IMR-90 (cell line): ENCODE data around the gene TXNL4A. TPM values are rescaled to one million over a fixed set of nuclear protein-coding genes. Genes with fewer than 3 reads are reported as not detected.
"Not testable (repeated sequence)": the region's sequence is repeated elsewhere in the genome, so short reads cannot be mapped to it uniquely, and the experiment has no call there.

ENCODE experiments used
- ATAC-seq: fragments of 200-7000 bp; cut with Tn5 transposase; 2 replicates; pipeline ENCODE4 v1.9.1; 2020; ENCODE audit warnings: low read depth, mild to moderate bottlenecking, moderate library complexity
- BruUV-seq: library from RNA; stranded (reverse); fragments of 400-500 nt; replicated peaks from 2 replicates; lab custom pipeline; 2021; lab: Mats Ljungman, UMichigan
- CTCF ChIA-PET: fragments of 300-600 bp; formaldehyde crosslinking; extraction: SDS; loops from one replicate; lab custom pipeline; 2021; ENCODE audit warnings: antibody characterized with exemption; lab: Yijun Ruan, JAX
- POLR2A ChIA-PET: fragments of 300-600 bp; sonication (Branson Sonifier 250); formaldehyde crosslinking; loops from one replicate; lab custom pipeline; 2022; ENCODE audit warnings: antibody characterized with exemption; ENCODE audit not compliant: unreplicated experiment; lab: Charles Lee
- DNase-seq: peaks from one replicate; pipeline ENCODE4 v3.0.0; 2013
- H2AFZ ChIP-seq: replicated peaks from 2 replicates; pipeline ENCODE3; 2013; ENCODE audit warnings: low read length, mild to moderate bottlenecking; ENCODE audit not compliant: poor library complexity
- H2AK5ac ChIP-seq: 2 replicates; pipeline ENCODE4 v1.6.1; 2013; ENCODE audit warnings: low read depth, low read length, inconsistent platforms
- H2AK9ac ChIP-seq: replicated peaks from 2 replicates; pipeline ENCODE3; 2013; ENCODE audit warnings: mild to moderate bottlenecking, low read depth, low read length, moderate library complexity; ENCODE audit not compliant: poor library complexity
- H2BK120ac ChIP-seq: 2 replicates; pipeline ENCODE4 v1.6.1; 2013; ENCODE audit warnings: low read depth, low read length, inconsistent platforms
- H2BK15ac ChIP-seq: 3 replicates; pipeline ENCODE4 v1.6.1; 2013; ENCODE audit warnings: low read depth, low read length, inconsistent platforms
- H2BK20ac ChIP-seq: 2 replicates; pipeline ENCODE4 v1.6.1; 2013; ENCODE audit warnings: low read depth, mild to moderate bottlenecking, inconsistent platforms, low read length, moderate library complexity
- H2BK5ac ChIP-seq: 2 replicates; pipeline ENCODE4 v1.6.1; 2013; ENCODE audit warnings: mild to moderate bottlenecking, low read depth, low read length, inconsistent platforms; ENCODE audit not compliant: poor library complexity, severe bottlenecking
- H3K14ac ChIP-seq: replicated peaks from 2 replicates; pipeline ENCODE4 v1.6.1; 2013; ENCODE audit warnings: low read depth, low read length, inconsistent platforms
- H3K18ac ChIP-seq: 2 replicates; pipeline ENCODE4 v1.6.1; 2013; ENCODE audit warnings: low read depth, low read length, control low read depth
- H3K23ac ChIP-seq: 2 replicates; pipeline ENCODE4 v1.6.1; 2013; ENCODE audit warnings: low read depth, low read length, inconsistent platforms
- H3K27ac ChIP-seq: 2 replicates; pipeline ENCODE4 v1.5.1; 2013; ENCODE audit warnings: mild to moderate bottlenecking, control low read depth, low read length; ENCODE audit not compliant: insufficient read depth
- H3K27me3 ChIP-seq: 2 replicates; pipeline ENCODE4 v1.6.1; 2013; ENCODE audit warnings: low read length; ENCODE audit not compliant: control insufficient read depth, insufficient read depth
- H3K36me3 ChIP-seq: 2 replicates; pipeline ENCODE4 v1.6.1; 2013; ENCODE audit warnings: low read length, mixed read lengths; ENCODE audit not compliant: control insufficient read depth, insufficient read depth
- H3K4ac ChIP-seq: 2 replicates; pipeline ENCODE4 v1.6.1; 2013; ENCODE audit warnings: low read depth, low read length, inconsistent platforms
- H3K4me1 ChIP-seq: 2 replicates; pipeline ENCODE4 v1.6.1; 2013; ENCODE audit warnings: low read length, mixed read lengths; ENCODE audit not compliant: control insufficient read depth, insufficient read depth
- H3K4me2 ChIP-seq: 2 replicates; pipeline ENCODE4 v1.6.1; 2013; ENCODE audit warnings: low read depth, mild to moderate bottlenecking, control low read depth, low read length, moderate library complexity
- H3K4me3 ChIP-seq: 2 replicates; pipeline ENCODE4 v1.5.1; 2013; ENCODE audit warnings: low read depth, mild to moderate bottlenecking, control low read depth, low read length, moderate library complexity; ENCODE audit not compliant: insufficient read depth
- H3K56ac ChIP-seq: 2 replicates; pipeline ENCODE4 v1.6.1; 2013; ENCODE audit warnings: low read length, inconsistent platforms; ENCODE audit not compliant: insufficient read depth; ENCODE audit errors: extremely low read depth
- H3K79me1 ChIP-seq, 2 experiments: 2 replicates each; pipeline ENCODE4 v1.6.1; 2013; ENCODE audit warnings: low read length in 2 of 2, inconsistent platforms in 1 of 2, low read depth in 1 of 2
- H3K9ac ChIP-seq: 2 replicates; pipeline ENCODE4 v1.6.1; 2013; ENCODE audit warnings: low read depth, low read length, control low read depth
- H3K9me1 ChIP-seq: 2 replicates; pipeline ENCODE4 v1.6.1; 2013; ENCODE audit warnings: low read length, inconsistent platforms; ENCODE audit not compliant: insufficient read depth
- H3K9me3 ChIP-seq: 2 replicates; pipeline ENCODE4 v1.6.1; 2013; ENCODE audit warnings: low read length; ENCODE audit not compliant: control insufficient read depth, insufficient read depth
- H4K20me1 ChIP-seq: 2 replicates; pipeline ENCODE4 v1.6.1; 2013; ENCODE audit warnings: low read length, inconsistent platforms; ENCODE audit not compliant: insufficient read depth
- H4K5ac ChIP-seq: 2 replicates; pipeline ENCODE4 v1.6.1; 2013; ENCODE audit warnings: mild to moderate bottlenecking, low read depth, low read length, control low read depth
- H4K8ac ChIP-seq, 2 experiments: 2 replicates each; pipeline ENCODE4 v1.6.1; 2013; ENCODE audit warnings: low read depth in 2 of 2, low read length in 2 of 2, control low read depth in 1 of 2, inconsistent platforms in 1 of 2
- H4K91ac ChIP-seq: 2 replicates; pipeline ENCODE4 v1.6.1; 2013; ENCODE audit warnings: low read depth, low read length, inconsistent platforms; ENCODE audit not compliant: insufficient read depth
- CEBPB ChIP-seq: IDR thresholded peaks from 2 replicates; pipeline ENCODE4 v1.6.1; 2012; ENCODE audit warnings: low read depth, low read length, improper control_type of control experiment
- dilution Hi-C: fragments of 300-500 bp; cut with HindIII; formaldehyde crosslinking; loops from one replicate; pipeline ENCODE4 v1.14.3; 2018; ENCODE audit warnings: low sequenced_read_pairs; ENCODE audit not compliant: unreplicated experiment
- in situ Hi-C: fragments of 300-500 bp; cut with MboI; formaldehyde crosslinking; loops from 3 replicates; pipeline ENCODE4 v1.14.3; 2019; ENCODE audit warnings: low sequenced_read_pairs, inconsistent platforms, mixed read lengths
- intact Hi-C: fragments of 100-400 bp; cut with micrococcal nuclease; formaldehyde crosslinking; loops from 2 replicates; pipeline ENCODE4 v1.10.0; 2022
- polyA plus RNA-seq, 3 experiments: library from polyadenylated mRNA; depleted of rRNA; stranded (reverse); fragments of >200 nt; gene quantifications; 2 replicates each; pipeline ENCODE4 v1.2.3, GENCODE V29; 2012; ENCODE audit warnings: low replicate concordance in 1 of 3
- total RNA-seq: library from RNA; depleted of rRNA; stranded (reverse); fragments of >200 nt; gene quantifications from 2 replicates; pipeline ENCODE4 v1.2.3, GENCODE V29; 2012
- TF ChIP-seq, protein P1 (sequence below): conservative IDR thresholded peaks from 2 replicates; pipeline ENCODE4 v1.5.1; 2012; ENCODE audit warnings: mild to moderate bottlenecking, low read depth, low read length, improper control_type of control experiment

Gene TXNL4A
- total and polyA plus RNA-seq, 2 of the 4 experiments (the other 2 are of a cell fraction): 38.7 to 103 TPM

GRCh38 chr18:80027719-80028118 lies 39.4 kb upstream of the TXNL4A start:
- H3K9ac ChIP-seq, H3K14ac ChIP-seq, H4K20me1 ChIP-seq, H2AK5ac ChIP-seq, in situ Hi-C loops, H3K79me1 ChIP-seq, H2BK120ac ChIP-seq, H3K18ac ChIP-seq, H4K5ac ChIP-seq, H2BK15ac ChIP-seq, POLR2A ChIA-PET, H3K36me3 ChIP-seq, H3K56ac ChIP-seq, H3K27ac ChIP-seq, intact Hi-C loops, H3K23ac ChIP-seq, dilution Hi-C loops, H3K4me2 ChIP-seq, H2BK20ac ChIP-seq, H3K9me1 ChIP-seq, H2AFZ ChIP-seq, H3K27me3 ChIP-seq, H2AK9ac ChIP-seq, BruUV-seq, H4K8ac ChIP-seq, H3K4me1 ChIP-seq, H4K91ac ChIP-seq, H3K4ac ChIP-seq, CTCF ChIA-PET, H3K4me3 ChIP-seq: not testable (repeated sequence)
- DNase-seq (peak; percentile 85), ATAC-seq (peak; percentile 96)
- peaks cover 26% of the 10 kb centered on the region for H3K9me3 ChIP-seq
- TF ChIP-seq, protein P1, sequence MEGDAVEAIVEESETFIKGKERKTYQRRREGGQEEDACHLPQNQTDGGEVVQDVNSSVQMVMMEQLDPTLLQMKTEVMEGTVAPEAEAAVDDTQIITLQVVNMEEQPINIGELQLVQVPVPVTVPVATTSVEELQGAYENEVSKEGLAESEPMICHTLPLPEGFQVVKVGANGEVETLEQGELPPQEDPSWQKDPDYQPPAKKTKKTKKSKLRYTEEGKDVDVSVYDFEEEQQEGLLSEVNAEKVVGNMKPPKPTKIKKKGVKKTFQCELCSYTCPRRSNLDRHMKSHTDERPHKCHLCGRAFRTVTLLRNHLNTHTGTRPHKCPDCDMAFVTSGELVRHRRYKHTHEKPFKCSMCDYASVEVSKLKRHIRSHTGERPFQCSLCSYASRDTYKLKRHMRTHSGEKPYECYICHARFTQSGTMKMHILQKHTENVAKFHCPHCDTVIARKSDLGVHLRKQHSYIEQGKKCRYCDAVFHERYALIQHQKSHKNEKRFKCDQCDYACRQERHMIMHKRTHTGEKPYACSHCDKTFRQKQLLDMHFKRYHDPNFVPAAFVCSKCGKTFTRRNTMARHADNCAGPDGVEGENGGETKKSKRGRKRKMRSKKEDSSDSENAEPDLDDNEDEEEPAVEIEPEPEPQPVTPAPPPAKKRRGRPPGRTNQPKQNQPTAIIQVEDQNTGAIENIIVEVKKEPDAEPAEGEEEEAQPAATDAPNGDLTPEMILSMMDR: 0 out of 2 replicates have a peak, but pooled peaks have one; percentile 19
- TF ChIP-seq CEBPB: peak; percentile 50
- H2BK5ac ChIP-seq: peak overlapping the region; percentile 45
